Measurements from ENCODE around the gene NAXD. TPM values are rescaled to one million over a fixed set of nuclear protein-coding genes. Genes with fewer than 3 reads are reported as not detected.

NAXD gene
- total RNA-seq, 1 experiment from 2014 or later: 11.5 TPM

GRCh38 chr13:110570886-110571285 is 44.5 kb upstream of the NAXD start:
- Mint-ChIP-seq H3K27me3 (ENCODE audit: unreplicated experiment) (no peaks in the 10 kb centered on the region), H3K9me3 (ENCODE audit: low read depth, unreplicated experiment) (no peaks in the 10 kb centered on the region), H3K4me3 (ENCODE audit: low read depth, unreplicated experiment) (no peak overlapping the region), H3K4me1 (ENCODE audit: low read depth, unreplicated experiment) (no peaks in the 10 kb centered on the region), H3K36me3 (ENCODE audit: insufficient read depth, unreplicated experiment) (no peaks in the 10 kb centered on the region), H3K27ac (ENCODE audit: unreplicated experiment) (no peak overlapping the region)
- BruUV-seq (replicated peaks): no TSS peak
- CTCF ChIA-PET: no interaction called here
- no peak for TF ChIP-seq CTCF (IDR thresholded peaks at IDR 0.05; ENCODE audit: unreplicated experiment)
- no peak for DNase-seq
- intact Hi-C loops (cut with micrococcal nuclease; ENCODE audit: unreplicated experiment): no loop called here

- no TSS peak for BruUV-seq (replicated peaks)
- CTCF ChIA-PET: interaction anchor here (0.6 kb wide), 1 partner anchor 821 kb away, joined by 3 read pairs; no protein-coding TSS in a partner anchor
- Mint-ChIP-seq H3K4me3 (ENCODE audit: low read depth, unreplicated experiment) (no peak overlapping the region), H3K4me1 (ENCODE audit: low read depth, unreplicated experiment) (no peaks in the 10 kb centered on the region), H3K27me3 (ENCODE audit: unreplicated experiment) (no peaks in the 10 kb centered on the region), H3K9me3 (ENCODE audit: low read depth, unreplicated experiment) (no peaks in the 10 kb centered on the region), H3K27ac (ENCODE audit: unreplicated experiment) (no peak overlapping the region), H3K36me3 (ENCODE audit: insufficient read depth, unreplicated experiment) (no peaks in the 10 kb centered on the region)
- DNase-seq: no peak
- TF ChIP-seq CTCF (IDR thresholded peaks at IDR 0.05; ENCODE audit: unreplicated experiment): no peak
- intact Hi-C loops (cut with micrococcal nuclease; ENCODE audit: unreplicated experiment): no loop called here
Measured at GRCh38 chr13:110571896-110572777, 43.2 kb upstream of the NAXD start.

GRCh38 chr13:110572778-110573118 is 42.6 kb upstream of the NAXD start:
- Mint-ChIP-seq H3K36me3 (ENCODE audit: insufficient read depth, unreplicated experiment) (no peaks in the 10 kb centered on the region), H3K4me1 (ENCODE audit: low read depth, unreplicated experiment) (no peaks in the 10 kb centered on the region), H3K4me3 (ENCODE audit: low read depth, unreplicated experiment) (no peak overlapping the region), H3K9me3 (ENCODE audit: low read depth, unreplicated experiment) (no peaks in the 10 kb centered on the region), H3K27me3 (ENCODE audit: unreplicated experiment) (no peaks in the 10 kb centered on the region), H3K27ac (ENCODE audit: unreplicated experiment) (no peak overlapping the region)
- no peak for TF ChIP-seq CTCF (IDR thresholded peaks at IDR 0.05; ENCODE audit: unreplicated experiment)
- DNase-seq: no peak
- no TSS peak for BruUV-seq (replicated peaks)
- CTCF ChIA-PET: interaction anchor here (0.6 kb wide), 1 partner anchor 822 kb away, joined by 3 read pairs; no protein-coding TSS in a partner anchor
- intact Hi-C loops (cut with micrococcal nuclease; ENCODE audit: unreplicated experiment): no loop called here

GRCh38 chr13:110574161-110574560 is 41.2 kb upstream of the NAXD start:
- H3K9me3 Mint-ChIP-seq (ENCODE audit: low read depth, unreplicated experiment): no peaks in the 10 kb centered on the region
- CTCF ChIA-PET: interaction anchor here (0.6 kb wide), 1 partner anchor 663 kb away, joined by 3 read pairs; no protein-coding TSS in a partner anchor
- no TSS peak for BruUV-seq (replicated peaks)
- H3K4me3 Mint-ChIP-seq (ENCODE audit: low read depth, unreplicated experiment): no peak overlapping the region
- no peaks in the 10 kb centered on the region for H3K4me1 Mint-ChIP-seq (ENCODE audit: low read depth, unreplicated experiment)
- intact Hi-C loops (cut with micrococcal nuclease; ENCODE audit: unreplicated experiment): no loop called here
- H3K36me3 Mint-ChIP-seq (ENCODE audit: insufficient read depth, unreplicated experiment): no peaks in the 10 kb centered on the region
- no peak overlapping the region for H3K27ac Mint-ChIP-seq (ENCODE audit: unreplicated experiment)
- DNase-seq: no peak
- TF ChIP-seq CTCF (IDR thresholded peaks at IDR 0.05; ENCODE audit: unreplicated experiment): no peak
- H3K27me3 Mint-ChIP-seq (ENCODE audit: unreplicated experiment): no peaks in the 10 kb centered on the region
